NCI-H524 (cell line): ENCODE measurements around the gene GABRR3.
A peak's percentile ranks its signal among the peaks of the same experiment; 100 is the strongest.

Source experiments
- DNase-seq, 2 experiments: peaks; one replicate each; lab custom pipeline; 2025; lab: John Stamatoyannopoulos, UW

GABRR3 gene

DNA sequence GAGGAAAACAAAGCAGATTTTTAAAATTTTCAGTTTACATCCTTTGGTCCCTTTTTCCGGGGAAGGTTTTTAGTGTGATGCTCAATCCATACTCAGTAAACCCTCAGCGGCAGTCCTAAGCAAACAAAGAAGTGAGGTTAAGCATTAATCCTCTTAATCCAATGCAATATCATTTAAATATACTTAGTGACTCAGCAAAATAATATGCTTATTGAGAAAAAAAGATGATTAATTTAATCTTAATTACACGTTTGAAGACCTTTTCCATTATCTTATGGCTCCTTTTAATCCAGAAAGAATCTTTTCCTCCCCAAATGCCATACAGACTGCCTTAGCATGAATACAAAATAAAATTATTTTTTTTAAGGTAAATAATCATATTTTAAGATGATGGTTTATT lies at the start of gene GABRR3:
GABRR3 (minus strand) TSS at position 108 of the 400 bp plus-strand sequence. CDS start 328 bp downstream, outside the sequence.
- DNase-seq = peak; percentile 30 to 64

DNA sequence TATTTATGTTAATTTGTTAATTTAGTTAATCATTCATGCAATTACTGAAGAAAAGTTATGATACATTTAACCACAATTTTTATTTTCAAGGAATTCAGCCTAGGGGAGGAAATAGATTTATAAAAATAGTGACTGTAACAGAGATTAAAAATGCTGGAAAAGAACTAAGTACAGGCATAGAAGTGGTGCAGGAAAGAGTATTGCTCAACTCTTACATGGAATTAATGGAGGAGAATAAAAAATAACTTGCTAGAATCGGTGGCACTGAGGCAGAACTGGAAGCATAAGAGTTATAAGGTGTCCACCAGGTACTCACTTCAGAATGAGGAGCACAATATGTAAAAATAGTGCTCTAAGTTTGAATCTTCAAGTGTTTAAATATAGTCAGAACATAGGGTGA lies 38.4 kb upstream of the GABRR3 start:
- no peak for DNase-seq

DNA sequence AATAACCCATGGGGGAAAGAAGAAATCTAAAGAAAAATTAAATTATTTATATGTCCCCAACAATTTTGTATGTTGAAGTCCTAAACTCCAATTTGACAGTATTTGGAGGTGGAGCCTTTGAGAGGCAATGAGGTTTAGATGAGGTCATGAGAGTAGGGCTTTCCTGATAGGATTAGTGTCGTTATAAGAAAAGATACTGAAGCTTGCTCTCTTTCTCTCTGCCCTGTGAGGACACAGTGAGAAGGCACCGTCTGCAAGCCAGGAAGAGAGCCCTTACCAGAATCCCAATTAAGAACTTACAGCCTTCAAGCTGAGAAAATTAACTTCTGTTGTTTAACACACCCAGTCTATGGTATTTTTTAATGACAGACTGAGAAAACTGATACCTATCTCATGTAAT lies 35.7 kb upstream of the GABRR3 start:
- peak in 1 of 2 experiments; percentile 45 for DNase-seq

DNA sequence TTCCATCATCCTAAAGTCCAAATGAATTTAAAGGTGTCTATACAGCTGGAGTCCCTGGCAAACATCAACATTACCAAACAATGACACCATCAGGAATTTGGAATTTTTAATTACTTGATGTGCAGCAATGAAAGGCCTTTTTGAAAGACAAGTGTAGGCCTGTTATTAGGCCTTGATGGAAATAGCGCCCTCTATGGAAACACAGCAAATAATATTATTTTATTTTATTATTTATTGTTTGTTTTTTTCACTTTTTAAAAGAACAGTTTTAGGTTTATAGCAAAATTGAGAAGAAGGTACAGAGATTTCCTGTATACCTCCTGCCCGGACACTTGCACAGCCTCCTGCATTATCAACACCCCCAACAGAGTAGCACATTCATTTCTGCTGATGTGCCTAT lies 33.7 kb upstream of the GABRR3 start:
- DNase-seq = no peak

DNA sequence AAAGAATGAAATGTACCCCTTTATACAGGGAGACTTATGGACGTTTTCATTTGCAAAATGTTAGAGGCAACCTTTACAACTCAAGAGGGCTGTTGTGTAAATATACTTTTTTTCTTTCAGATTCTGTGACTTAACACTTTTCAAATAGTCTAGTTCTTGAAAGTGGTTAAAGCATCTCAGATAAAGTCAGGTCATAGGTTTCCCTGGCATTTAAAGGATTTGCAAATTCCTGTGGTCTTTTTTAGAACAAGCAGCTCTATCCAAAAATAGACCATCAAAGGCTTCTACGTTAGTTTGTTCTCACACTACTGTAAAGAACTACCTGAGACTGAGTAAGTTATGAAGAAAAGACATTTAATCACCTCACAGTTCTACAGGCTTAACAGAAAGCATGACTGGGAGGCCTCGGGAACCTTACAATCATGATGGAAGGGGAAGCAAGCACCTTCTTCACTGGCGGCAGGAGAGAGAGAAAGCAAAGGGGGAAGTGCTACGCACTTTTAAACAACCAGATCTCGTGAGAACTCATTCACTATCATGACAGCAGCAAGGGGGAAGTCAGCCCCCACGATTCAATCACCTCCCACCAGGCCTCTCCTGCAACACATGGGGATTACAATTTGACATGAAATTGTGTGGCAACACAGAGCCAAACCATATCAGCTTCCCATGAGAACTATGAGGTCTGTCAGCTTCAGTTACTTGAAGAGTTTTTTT lies 23.3 kb upstream of the GABRR3 start:
- peak; percentile 17 to 75 for DNase-seq

DNA sequence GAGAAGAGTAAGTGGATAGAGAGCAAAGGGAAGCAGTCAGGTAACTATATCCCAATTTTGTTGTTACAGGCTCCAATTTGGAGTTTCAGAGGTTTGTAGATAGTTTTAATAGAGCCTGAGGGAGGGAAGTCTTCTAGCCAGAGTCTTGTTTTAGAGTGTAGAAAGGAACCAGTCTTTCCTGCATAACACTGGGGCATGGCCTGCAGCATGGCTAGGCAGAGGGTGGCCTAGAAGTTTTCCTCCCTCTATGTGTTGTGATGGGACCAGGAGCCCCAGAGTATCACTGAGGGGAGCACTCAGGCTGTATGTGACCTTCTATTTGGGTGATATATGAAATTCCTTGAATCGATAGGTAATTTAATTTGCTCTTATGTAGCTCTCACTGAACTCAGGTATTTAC lies 22.5 kb upstream of the GABRR3 start:
- no peak for DNase-seq

DNA sequence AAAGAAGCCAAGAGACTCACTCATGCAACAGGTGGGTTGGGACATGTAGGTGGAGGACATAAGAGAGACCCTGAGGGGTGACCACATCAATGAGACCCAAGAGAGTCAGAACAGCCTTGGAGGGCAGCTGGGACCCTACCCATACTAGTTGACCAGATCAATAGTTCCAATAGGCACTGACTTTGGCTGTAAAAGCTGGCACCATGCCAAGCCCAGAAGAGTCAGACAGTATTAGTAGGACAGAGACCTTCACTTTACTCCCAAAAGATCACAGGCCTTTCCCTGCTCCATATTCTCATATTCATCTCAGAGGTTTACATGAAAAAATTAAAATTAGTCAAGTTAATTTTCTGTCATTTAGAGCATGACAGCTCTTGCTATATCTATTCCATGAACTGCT lies 20.9 kb upstream of the GABRR3 start:
- DNase-seq = no peak

DNA sequence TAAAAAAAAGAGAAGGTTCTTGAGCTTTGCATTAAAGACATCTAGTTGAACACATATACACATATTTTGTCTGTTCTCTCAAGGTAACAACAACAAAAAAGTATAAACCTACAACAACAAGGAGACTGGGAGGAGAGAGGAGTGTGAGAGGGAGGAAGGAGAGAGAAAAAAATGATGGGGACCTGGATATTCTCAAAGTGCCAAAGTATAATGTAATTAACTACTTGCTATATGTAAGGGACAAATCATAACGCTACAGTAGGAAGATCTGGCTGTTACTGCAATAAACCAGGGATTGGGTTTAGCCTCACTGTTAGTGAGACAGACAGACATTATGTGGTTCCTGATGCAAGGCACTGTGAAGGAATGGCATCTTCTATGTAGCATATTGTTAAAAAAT lies 14.2 kb upstream of the GABRR3 start:
- DNase-seq = no peak

DNA sequence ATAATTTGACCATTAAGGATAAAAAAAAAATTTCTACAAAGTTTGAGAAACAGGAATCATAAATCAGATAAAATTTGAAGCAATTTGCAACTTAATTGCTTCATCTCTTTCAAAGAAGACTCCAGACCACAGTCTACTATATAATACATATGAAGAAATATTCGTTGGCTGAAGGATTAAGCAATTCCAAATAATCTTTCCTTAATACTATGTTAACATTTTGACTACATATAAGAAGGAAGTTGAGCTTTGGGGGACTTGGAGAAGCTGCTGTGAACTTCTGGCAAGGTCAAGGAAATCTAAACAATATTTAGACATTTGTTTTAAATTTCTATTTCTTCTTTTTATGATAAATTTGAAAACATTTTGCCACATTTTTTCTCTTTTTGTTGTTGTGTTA lies 13.5 kb upstream of the GABRR3 start:
- DNase-seq = no peak

DNA sequence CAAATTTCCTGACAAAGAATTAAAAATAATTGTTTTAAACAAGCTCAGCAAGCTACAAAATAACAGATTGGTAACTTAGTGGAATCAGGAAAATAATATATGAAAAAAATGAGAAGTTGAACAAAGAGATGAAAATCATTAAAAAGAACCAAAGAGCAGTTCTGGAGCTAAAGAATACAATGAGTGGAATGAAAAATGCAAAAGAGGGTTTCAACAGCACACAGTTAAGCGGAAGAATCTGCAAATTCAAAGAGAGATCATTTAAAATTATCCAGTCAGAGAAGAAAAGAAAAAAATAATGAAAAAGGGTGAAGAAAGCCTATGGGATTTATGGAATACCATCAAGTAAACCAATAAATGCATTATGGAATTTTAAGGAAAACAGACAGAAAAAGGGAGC lies 6.2 kb upstream of the GABRR3 start:
- DNase-seq = no peak

DNA sequence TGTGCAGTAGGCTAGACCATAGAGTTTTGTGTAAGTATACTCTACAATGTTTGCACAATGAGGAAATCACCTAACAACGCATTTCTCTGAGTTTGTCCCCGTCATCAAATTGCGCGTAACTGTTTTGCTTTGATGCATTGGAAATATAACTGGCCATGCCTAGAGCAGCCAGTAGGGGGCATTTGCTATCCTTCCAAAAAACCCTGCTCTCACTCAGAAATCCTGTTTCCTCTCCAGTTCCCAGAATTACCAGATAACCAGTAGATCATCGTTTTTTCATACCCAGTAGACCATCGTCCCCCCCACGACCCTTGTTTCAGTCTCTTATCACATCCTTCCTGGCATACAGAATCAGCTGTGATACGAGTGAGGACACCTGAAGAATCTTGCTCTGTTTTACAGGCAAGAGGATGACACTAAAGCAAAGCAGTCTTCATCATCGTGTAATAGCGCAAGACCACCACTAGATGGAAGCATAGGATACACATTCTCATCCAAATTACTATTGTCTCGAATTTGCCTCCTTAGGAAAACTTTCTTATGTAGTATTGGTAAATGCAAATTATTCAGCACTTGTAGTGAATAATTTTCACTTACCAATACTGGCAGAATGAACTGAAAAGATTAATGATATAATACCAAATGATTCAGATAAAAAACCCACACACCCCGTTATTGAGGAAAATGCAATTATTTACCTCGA lies 4.4 kb upstream of the GABRR3 start:
- DNase-seq = peak; percentile 89 to 93

DNA sequence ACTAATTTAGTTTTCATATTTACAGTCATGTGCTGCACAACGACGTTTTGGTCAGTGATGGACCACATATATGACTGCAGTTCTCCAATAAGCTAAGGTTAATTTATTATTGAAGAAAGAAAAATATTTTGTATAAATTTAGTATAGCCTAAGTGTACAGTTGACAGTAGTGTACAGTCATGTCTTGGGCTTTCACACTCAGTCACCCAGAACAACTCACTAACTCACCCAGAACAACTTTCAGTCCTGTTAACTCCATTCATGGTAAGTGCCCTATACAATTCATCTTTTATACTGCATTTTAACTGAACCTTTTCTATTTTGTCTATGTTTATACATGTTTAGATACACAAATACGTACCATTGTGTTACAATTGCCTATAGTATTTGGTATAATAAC lies 3.8 kb upstream of the GABRR3 start:
- no peak for DNase-seq

DNA sequence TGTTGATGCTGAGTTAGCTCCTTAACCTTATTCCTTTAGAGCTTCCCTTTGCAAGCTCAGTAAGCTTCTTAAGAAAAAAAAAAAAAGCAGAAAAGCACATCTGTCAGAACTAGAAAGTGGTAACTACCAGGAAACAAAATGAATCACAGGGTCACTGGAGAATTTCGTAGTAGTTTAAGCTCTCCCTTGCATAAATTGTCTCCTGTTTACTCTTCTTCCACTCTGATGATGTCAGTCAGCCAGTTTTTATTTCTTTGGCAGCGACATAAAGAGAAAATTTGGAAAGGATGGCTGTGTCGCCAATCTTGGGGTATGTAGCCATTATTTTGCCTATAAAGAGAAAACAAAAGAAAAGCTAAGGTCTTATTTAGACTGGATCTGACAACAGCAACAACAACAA lies 3.2 kb upstream of the GABRR3 start:
- DNase-seq = peak; percentile 21 to 83

DNA sequence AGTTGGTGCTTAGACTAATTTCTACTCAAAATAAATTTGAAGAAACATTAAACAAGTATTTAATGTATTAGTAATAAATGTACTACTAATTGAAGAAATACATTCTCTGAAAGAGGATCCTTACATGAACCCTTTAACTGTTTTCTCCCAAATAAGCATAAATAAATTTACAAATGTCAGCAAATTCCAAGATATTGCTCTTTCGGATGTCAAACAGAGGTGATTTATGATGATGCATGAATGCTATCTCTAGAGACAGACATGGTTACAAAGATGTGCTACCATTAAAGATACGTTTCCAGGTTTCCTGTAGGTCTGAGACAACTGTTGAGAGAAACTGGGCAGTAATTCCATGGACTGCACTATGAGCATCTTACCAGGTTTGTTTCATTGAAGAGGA lies 629 bp downstream of the GABRR3 start:
- DNase-seq = peak in 1 of 2 experiments; percentile 20

DNA sequence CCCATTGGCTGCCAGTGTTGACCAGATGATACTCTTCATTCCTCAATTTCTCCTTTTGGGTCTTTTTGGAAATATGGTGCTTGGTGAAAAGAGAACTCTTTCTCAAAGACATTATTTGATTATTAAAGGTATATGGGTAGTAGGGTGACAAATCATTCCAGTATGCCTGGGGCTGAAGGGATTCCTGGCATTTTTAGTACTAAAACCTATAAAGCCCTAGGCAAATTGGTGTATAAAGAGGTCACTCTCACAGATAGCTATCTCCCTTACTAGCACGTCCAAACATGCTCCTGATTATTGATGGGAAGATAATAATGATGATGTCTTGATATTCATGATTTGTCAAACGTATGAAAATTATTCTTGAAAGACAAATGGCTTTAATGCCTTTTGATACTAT lies 1.1 kb downstream of the GABRR3 start:
- no peak for DNase-seq

DNA sequence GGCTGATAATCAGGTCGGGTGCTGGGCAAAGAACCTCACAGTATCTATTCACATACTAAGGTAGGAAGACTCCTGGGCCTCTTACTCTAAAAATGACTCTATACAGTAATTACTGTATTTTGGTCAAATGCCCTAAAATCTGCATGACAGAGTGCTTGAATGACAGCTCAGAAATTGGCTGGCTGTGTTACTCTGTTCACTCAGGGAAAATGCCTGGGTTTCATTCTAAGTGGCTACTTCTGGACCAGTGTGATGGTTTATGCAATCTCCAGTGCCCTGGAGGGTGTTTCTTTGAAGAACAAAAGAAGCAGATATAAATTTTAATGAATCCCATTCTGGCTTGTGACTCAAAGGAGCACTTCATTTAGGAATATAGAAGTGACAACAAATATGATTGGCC lies 2.2 kb downstream of the GABRR3 start:
- DNase-seq = no peak

DNA sequence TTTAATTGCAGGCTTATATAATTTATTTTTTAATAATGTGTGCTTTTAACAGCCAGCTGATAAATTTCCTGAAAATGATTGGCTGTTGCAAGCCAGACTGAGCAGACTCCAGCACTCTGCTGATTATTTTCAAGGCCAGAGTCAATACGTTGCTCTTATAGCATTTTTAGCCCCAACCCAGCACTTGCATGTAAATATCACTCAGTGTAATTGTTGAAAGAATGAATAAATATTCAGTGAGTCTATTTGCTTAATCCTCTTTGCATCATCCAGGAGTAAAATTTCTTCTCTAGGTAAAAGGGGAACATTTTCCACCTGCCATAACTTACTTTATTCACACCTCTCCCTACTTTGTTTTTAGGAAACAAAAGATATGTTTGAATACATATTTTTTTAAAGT lies 2.9 kb downstream of the GABRR3 start:
- DNase-seq = no peak

DNA sequence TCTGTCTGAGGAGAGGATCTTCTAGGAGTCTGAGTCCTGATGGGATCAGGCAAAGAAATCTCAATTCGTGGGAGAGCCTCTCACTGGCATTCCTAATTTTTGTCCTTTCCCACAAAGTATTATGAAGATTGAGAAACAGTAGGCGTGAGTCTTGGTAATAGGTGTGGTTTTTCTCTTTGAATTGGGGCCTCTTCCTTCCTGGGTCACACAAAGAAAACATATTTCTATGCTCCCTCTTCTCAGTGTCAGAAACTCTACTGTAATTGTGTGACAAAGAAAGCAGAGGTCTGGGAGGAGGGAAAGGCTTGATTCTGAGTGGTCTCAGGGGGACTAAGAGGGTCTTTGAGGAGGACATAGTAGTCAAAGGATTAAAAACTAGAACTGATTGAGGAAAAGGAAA lies 6.0 kb downstream of the GABRR3 start:
- DNase-seq = no peak

DNA sequence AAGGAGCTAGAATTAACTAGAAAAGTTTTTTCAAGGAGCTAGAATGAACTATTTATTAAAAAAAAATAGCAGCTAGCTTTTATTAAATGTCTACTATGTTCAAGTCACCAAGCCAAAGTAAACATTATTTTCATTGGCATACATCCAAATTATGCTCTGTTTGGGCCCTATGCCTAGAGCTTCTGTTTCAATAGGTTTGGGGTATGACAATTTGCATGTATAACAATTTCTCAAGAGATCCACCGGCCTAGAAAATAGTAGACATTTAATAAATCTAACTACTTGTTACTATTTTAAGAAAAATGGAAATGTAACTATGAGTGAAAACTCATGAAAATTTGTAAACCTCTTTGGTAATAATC lies 8.0 kb downstream of the GABRR3 start:
- DNase-seq = peak; percentile 34 to 46

DNA sequence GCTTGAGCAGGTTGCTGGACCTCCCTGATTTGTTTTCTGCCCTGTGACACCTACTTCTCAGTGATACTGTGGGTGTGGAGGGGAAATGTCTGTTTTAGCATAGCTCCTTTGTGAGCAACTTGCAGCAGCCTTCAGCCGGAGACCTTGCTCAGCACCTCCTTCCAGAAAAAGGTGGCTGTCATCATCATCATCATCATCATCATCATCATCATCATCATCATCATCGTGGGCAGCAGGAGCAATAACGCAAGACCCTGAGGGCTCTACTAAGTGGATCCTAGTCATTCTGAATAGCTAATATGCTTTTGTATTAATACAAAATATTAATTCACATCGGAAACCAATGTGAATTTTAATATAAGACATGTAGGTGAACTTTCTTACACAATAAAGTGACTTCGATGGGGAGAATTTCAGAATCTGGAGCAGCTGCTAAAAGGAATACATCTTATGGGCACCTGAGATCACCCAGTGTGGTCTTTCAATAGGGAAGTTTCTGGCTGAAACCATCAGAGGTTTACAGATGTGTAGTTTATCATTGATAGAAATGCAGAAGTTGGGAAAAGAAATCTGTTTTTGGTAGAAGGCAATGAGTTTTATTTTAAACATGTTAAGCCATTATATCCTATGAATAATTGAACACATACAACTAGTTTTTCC lies 8.6 kb downstream of the GABRR3 start:
- no peak for DNase-seq

DNA sequence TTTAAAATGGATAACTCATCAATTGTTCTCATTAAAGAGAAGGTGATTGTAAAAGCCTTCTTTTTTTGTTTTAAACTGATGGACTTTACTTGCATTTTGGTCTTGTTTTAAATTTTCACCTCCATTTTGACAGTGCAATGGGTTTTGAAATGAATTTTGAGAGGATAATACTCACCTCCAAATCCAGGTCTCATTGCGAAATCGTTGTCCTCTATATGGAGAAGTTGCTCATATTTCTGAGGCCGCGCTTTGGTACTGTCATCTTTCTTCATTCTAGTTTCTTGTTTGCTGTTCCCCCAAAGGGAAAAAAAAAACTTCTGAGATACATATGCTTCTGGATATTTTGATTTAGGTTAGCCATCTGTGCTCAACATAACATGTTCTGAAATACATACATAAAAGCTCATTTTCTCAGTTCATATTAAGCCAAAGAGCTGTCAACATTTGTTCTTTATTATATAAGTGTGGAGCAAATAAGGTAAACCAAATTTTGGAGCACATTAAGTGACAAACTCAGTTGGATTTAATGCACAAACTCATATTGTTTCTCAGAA lies 9.6 kb downstream of the GABRR3 start:
- DNase-seq = no peak

DNA sequence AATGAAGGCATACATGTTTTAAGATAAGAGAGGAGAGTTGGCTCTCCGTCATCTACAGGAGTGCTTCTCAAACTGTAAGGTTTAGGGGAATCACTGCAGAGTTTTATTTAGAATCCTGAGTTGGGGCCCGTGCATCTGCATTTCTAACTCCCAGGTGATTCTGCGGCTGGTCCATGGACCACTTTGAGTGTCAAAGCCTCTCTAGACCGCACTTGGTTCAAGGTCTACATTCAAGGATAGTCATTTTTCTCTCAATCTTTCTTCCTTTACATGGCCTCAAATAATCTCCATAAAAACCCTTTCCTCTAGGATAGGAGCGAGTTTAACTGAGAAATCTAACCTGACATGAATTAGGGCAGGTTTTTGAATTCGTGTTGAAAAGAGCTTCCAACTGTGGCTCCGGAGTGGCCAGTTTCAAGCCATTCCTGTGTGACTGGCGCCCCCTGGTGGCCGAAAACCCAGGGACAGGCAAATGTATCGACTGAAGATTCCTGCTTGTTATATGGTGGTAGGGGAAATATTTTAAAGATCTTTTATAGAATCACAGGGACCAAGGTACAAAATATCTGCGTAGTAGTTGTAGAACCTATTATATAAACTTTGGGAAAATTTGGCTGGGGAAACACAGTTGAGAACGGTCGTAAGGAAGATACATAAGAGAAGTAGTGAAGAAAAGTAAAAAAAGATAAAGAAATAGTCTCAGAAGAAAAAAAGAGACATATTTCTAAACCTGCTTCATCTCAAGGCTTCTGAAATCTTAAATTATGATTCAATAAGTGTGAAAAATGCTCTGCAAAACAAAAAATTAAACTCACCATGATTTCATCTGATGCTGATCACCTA lies 11.9 kb downstream of the GABRR3 start:
- peak; percentile 83 to 93 for DNase-seq
